Neural cell (in vitro differentiated cells): Measurements from ENCODE around the gene LSM14A. TPM values are rescaled to one million over a fixed set of nuclear protein-coding genes. Genes with fewer than 3 reads are reported as not detected.
"Not testable (repeated sequence)": the region's sequence is repeated elsewhere in the genome, so short reads cannot be mapped to it uniquely, and the experiment has no call there.

Source experiments
- H2AFZ ChIP-seq: fragments of 200-600, 300-800 bp; sonication (generic), shearing (Covaris generic); 2 replicates; pipeline ENCODE4 v1.6.0; 2014; ENCODE audit warnings: low read depth, mild to moderate bottlenecking, antibody characterized with exemption, low read length, moderate library complexity
- H3F3A ChIP-seq: fragments of 200-600 bp; shearing (Covaris generic); 2 replicates; pipeline ENCODE4 v1.6.1; 2016; ENCODE audit warnings: mild to moderate bottlenecking, moderate library complexity, mixed read lengths, antibody characterized with exemption, low read length; ENCODE audit not compliant: insufficient read depth, poor library complexity, severe bottlenecking
- H3K27ac ChIP-seq: fragments of 200-600, 300-800 bp; sonication (generic), shearing (Covaris generic); 2 replicates; pipeline ENCODE4 v1.5.1; 2014; ENCODE audit warnings: mild to moderate bottlenecking, low read length, moderate library complexity
- H3K27me3 ChIP-seq: fragments of 300-800, 200-600 bp; sonication (generic), shearing (Covaris generic); 2 replicates; pipeline ENCODE4 v1.6.0; 2014; ENCODE audit warnings: mild to moderate bottlenecking, low read depth, low read length, moderate library complexity; ENCODE audit not compliant: insufficient read depth
- H3K36me3 ChIP-seq: fragments of 300-800, 200-600 bp; sonication (generic), shearing (Covaris generic); 2 replicates; pipeline ENCODE4 v1.5.1; 2014; ENCODE audit warnings: mild to moderate bottlenecking, antibody characterized with exemption, low read length, moderate library complexity; ENCODE audit not compliant: insufficient read depth
- H3K4me2 ChIP-seq: fragments of 300-800, 200-600 bp; sonication (generic), shearing (Covaris generic); 2 replicates; pipeline ENCODE4 v1.6.0; 2014; ENCODE audit warnings: mild to moderate bottlenecking, low read length
- H3K4me3 ChIP-seq: fragments of 300-800, 200-600 bp; sonication (generic), shearing (Covaris generic); 2 replicates; pipeline ENCODE4 v1.5.1; 2014; ENCODE audit warnings: mild to moderate bottlenecking, low read length, moderate library complexity
- H3K79me2 ChIP-seq: fragments of 200-600 bp; shearing (Covaris generic); replicated peaks from 2 replicates; pipeline ENCODE4 v1.6.0; 2014; ENCODE audit warnings: mild to moderate bottlenecking, low read length, moderate library complexity; ENCODE audit not compliant: insufficient read depth
- H3K9ac ChIP-seq: fragments of 300-800, 200-600 bp; sonication (generic), shearing (Covaris generic); 2 replicates; pipeline ENCODE4 v1.6.1; 2016; ENCODE audit warnings: mild to moderate bottlenecking, low read length, mixed read lengths
- H3K9me2 ChIP-seq: fragments of 200-600 bp; shearing (Covaris generic); 2 replicates; pipeline ENCODE4 v1.6.1; 2016; ENCODE audit warnings: mild to moderate bottlenecking, low read length, mixed read lengths; ENCODE audit not compliant: insufficient read depth
- H3K9me3 ChIP-seq: fragments of 200-600, 300-800 bp; sonication (generic), shearing (Covaris generic); 2 replicates; pipeline ENCODE4 v1.6.1; 2016; ENCODE audit warnings: mild to moderate bottlenecking, mixed run types, low read length, moderate library complexity, mixed read lengths
- H4K20me1 ChIP-seq: fragments of 200-600 bp; shearing (Covaris generic); 2 replicates; pipeline ENCODE4 v1.6.1; 2016; ENCODE audit warnings: mild to moderate bottlenecking, mixed run types; ENCODE audit not compliant: insufficient read depth
- EP300 ChIP-seq: fragments of 450-650 bp; conservative IDR thresholded peaks from 2 replicates; pipeline ENCODE4 v1.6.1; 2014; ENCODE audit warnings: antibody characterized with exemption, mild to moderate bottlenecking, moderate library complexity; ENCODE audit not compliant: poor library complexity, severe bottlenecking
- EZH2 ChIP-seq: fragments of 200-600, 300-800 bp; shearing (Covaris generic), sonication (generic); IDR thresholded peaks from 2 replicates; pipeline ENCODE4 v1.6.1; 2014; ENCODE audit warnings: antibody characterized with exemption, low read length, borderline replicate concordance, mild to moderate bottlenecking; ENCODE audit not compliant: insufficient read depth, poor library complexity, severe bottlenecking
- MXI1 ChIP-seq: fragments of 450-650 bp; conservative IDR thresholded peaks from 2 replicates; pipeline ENCODE4 v1.6.1; 2014; ENCODE audit warnings: antibody characterized with exemption, mild to moderate bottlenecking; ENCODE audit not compliant: poor library complexity, severe bottlenecking
- POLR2AphosphoS5 ChIP-seq: IDR thresholded peaks from 2 replicates; pipeline ENCODE4 v1.6.1; 2012
- RAD21 ChIP-seq: fragments of 450-650 bp; conservative IDR thresholded peaks from 2 replicates; pipeline ENCODE4 v1.6.1; 2014; ENCODE audit warnings: antibody characterized with exemption, mild to moderate bottlenecking, moderate library complexity
- SMC3 ChIP-seq: fragments of 450-650 bp; conservative IDR thresholded peaks from 2 replicates; pipeline ENCODE4 v1.6.1; 2014; ENCODE audit warnings: antibody characterized with exemption, mild to moderate bottlenecking, moderate library complexity; ENCODE audit not compliant: poor library complexity
- TAF1 ChIP-seq: IDR thresholded peaks from 2 replicates; pipeline ENCODE4 v1.6.1; 2012; ENCODE audit warnings: low read depth
- polyA plus RNA-seq: library from polyadenylated mRNA; depleted of rRNA; stranded (reverse); fragments of >200 nt; gene quantifications from 2 replicates; pipeline ENCODE4 v1.2.3, GENCODE V29; 2014
- TF ChIP-seq, protein P1 (sequence below): IDR thresholded peaks from 2 replicates; pipeline ENCODE4 v1.6.1; 2012; ENCODE audit warnings: borderline replicate concordance
- TF ChIP-seq, protein P2 (sequence below): fragments of 450-650 bp; IDR thresholded peaks from 2 replicates; pipeline ENCODE4 v1.5.1; 2014; ENCODE audit warnings: antibody characterized with exemption, mild to moderate bottlenecking, moderate library complexity; ENCODE audit not compliant: poor library complexity, severe bottlenecking

LSM14A gene
- polyA plus RNA-seq, 1 donor from 2014 or later: 104 TPM

DNA sequence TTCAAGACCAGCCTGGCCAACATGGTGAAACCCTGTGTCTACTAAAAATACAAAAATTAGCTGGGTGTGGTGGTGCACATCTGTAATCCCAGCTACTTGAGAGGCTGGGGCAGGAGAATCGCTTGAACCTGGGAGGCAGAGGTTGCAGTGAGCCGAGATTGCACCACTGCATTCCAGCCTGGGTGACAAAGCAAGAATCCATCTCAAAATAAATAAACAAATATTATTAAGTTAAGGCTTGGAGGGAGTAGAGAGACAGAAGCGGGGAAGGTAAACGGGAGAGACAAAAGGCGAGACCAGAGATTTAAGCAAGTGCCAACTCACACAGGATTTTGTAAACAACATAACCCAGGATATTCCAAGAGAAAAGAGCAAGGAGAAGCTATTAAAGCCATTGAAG lies 12.8 kb upstream of the LSM14A start:
- not testable (repeated sequence) for H3K4me3 ChIP-seq, H3K9ac ChIP-seq, H4K20me1 ChIP-seq, H3F3A ChIP-seq, H3K9me3 ChIP-seq, H3K9me2 ChIP-seq, H3K27me3 ChIP-seq, H3K36me3 ChIP-seq, H3K27ac ChIP-seq, H3K4me2 ChIP-seq, H2AFZ ChIP-seq, H3K79me2 ChIP-seq

DNA sequence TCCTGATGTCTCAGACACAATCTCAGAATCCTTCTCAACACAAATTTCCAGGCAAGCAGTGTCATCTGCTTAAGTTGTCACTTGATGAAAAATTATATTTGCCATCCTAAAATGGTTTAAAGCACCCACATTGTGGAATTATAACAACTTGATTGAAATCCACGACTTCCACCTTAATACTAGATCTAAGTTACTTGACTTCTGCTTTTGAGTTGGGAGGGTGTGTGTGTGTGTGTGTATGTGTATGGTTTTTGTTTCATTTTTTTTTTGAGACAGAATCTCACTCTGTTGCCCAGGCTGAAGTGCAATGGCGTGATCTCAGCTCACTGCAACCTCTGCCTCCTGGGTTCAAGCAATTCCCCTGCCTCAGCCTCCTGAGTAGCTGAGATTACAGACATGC lies 10.4 kb upstream of the LSM14A start:
- not testable (repeated sequence) for H3K79me2 ChIP-seq, H3K4me3 ChIP-seq, H3F3A ChIP-seq, H3K27me3 ChIP-seq, H3K9me3 ChIP-seq, H4K20me1 ChIP-seq, H2AFZ ChIP-seq, H3K9ac ChIP-seq, H3K36me3 ChIP-seq, H3K9me2 ChIP-seq, H3K27ac ChIP-seq, H3K4me2 ChIP-seq

DNA sequence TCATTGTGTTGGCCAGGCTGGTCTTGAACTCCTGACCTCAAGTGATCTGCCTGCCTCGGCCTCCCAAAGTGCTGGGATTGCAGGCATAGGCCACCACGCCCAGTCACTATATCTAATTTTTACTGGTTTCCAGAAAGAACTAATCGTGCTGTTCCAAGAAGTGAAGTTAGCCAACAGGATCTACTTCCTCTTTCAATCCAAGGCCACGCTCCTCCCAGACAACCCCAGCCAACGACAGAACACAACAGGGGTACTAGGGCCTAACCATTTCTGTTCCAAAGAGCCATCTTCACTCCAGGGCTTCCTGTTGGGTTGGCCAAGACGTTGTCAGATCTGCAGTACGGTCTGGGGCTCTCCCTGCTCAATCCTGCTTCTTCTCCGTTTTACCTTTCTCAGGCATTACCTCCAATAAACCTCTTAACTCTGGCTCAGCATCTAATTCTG lies 7.0 kb upstream of the LSM14A start:
- Histone ChIP-seq H4K20me1 (no peaks in the 10 kb centered on the region), H3K79me2 (no peaks in the 10 kb centered on the region), H2AFZ (no peak overlapping the region), H3K9me3 (no peaks in the 10 kb centered on the region), H3K9me2 (no peaks in the 10 kb centered on the region), H3K27ac (no peak overlapping the region), H3K9ac (no peak overlapping the region), H3K36me3 (no peaks in the 10 kb centered on the region), H3K4me2 (no peak overlapping the region), H3K27me3 (no peaks in the 10 kb centered on the region), H3K4me3 (no peak overlapping the region), H3F3A (no peaks in the 10 kb centered on the region)
- TF ChIP-seq, protein P1, sequence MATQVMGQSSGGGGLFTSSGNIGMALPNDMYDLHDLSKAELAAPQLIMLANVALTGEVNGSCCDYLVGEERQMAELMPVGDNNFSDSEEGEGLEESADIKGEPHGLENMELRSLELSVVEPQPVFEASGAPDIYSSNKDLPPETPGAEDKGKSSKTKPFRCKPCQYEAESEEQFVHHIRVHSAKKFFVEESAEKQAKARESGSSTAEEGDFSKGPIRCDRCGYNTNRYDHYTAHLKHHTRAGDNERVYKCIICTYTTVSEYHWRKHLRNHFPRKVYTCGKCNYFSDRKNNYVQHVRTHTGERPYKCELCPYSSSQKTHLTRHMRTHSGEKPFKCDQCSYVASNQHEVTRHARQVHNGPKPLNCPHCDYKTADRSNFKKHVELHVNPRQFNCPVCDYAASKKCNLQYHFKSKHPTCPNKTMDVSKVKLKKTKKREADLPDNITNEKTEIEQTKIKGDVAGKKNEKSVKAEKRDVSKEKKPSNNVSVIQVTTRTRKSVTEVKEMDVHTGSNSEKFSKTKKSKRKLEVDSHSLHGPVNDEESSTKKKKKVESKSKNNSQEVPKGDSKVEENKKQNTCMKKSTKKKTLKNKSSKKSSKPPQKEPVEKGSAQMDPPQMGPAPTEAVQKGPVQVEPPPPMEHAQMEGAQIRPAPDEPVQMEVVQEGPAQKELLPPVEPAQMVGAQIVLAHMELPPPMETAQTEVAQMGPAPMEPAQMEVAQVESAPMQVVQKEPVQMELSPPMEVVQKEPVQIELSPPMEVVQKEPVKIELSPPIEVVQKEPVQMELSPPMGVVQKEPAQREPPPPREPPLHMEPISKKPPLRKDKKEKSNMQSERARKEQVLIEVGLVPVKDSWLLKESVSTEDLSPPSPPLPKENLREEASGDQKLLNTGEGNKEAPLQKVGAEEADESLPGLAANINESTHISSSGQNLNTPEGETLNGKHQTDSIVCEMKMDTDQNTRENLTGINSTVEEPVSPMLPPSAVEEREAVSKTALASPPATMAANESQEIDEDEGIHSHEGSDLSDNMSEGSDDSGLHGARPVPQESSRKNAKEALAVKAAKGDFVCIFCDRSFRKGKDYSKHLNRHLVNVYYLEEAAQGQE: no peak
- no peak for TF ChIP-seq TAF1
- TF ChIP-seq POLR2AphosphoS5: no peak
- TF ChIP-seq, protein P2, sequence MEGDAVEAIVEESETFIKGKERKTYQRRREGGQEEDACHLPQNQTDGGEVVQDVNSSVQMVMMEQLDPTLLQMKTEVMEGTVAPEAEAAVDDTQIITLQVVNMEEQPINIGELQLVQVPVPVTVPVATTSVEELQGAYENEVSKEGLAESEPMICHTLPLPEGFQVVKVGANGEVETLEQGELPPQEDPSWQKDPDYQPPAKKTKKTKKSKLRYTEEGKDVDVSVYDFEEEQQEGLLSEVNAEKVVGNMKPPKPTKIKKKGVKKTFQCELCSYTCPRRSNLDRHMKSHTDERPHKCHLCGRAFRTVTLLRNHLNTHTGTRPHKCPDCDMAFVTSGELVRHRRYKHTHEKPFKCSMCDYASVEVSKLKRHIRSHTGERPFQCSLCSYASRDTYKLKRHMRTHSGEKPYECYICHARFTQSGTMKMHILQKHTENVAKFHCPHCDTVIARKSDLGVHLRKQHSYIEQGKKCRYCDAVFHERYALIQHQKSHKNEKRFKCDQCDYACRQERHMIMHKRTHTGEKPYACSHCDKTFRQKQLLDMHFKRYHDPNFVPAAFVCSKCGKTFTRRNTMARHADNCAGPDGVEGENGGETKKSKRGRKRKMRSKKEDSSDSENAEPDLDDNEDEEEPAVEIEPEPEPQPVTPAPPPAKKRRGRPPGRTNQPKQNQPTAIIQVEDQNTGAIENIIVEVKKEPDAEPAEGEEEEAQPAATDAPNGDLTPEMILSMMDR: no peak
- no peak for TF ChIP-seq MXI1
- TF ChIP-seq SMC3: no peak
- TF ChIP-seq EP300: no peak
- no peak for TF ChIP-seq EZH2
- TF ChIP-seq RAD21: no peak

DNA sequence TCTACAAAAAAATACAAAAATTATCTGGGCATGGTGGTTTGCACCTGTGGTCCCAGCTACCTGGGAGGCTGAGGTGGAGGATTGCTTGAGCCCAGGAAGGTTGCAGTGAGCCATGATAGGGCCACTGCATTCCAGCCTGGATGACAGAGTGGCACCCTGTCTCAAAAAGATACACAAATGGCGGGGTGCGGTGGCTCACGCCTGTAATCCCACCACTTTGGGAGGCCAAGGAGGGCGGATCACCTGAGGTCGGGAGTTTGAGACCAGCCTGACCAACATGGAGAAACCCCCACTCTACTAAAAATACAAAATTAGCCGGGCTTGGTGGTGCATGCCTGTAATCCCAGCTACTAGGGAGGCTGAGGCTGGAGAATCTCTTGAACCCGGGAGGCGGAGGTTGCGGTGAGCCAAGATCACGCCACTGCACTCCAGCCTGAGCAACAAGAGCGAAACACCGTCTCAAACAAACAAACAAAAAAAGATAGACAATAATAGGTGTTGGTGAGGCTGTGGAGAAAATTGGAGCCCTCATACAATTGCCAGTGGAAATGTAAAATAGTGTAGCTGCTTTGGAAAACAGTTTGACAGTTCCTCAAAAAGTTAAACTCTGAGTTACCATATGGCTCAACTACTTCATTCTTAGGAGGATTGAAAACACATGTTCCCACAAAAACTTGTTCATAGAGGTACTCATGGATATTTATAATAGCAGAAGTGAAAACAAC lies 2.7 kb upstream of the LSM14A start:
- H3K79me2 ChIP-seq: peaks cover 16% of the 10 kb centered on the region
- H3F3A ChIP-seq, H2AFZ ChIP-seq, H4K20me1 ChIP-seq, H3K9ac ChIP-seq, H3K4me2 ChIP-seq, H3K9me3 ChIP-seq, H3K36me3 ChIP-seq, H3K27me3 ChIP-seq, H3K27ac ChIP-seq, H3K4me3 ChIP-seq, H3K9me2 ChIP-seq: not testable (repeated sequence)
